Measurements from ENCODE around the gene KRCC1.
"Not testable (repeated sequence)": the region's sequence is repeated elsewhere in the genome, so short reads cannot be mapped to it uniquely, and the experiment has no call there.

The KRCC1 gene

GRCh38 chr2:88038263-88039105 is 17.1 kb downstream of the KRCC1 start:
- no peak for DNase-seq (ENCODE audit: low read depth)

- no peak for DNase-seq (ENCODE audit: low read depth)
Measured at GRCh38 chr2:88036606-88037005, 19.0 kb downstream of the KRCC1 start.

GRCh38 chr2:88036182-88036581 is 19.4 kb downstream of the KRCC1 start:
- DNase-seq (ENCODE audit: low read depth), result no peak

- DNase-seq (ENCODE audit: low read depth), result no peak
Measured at GRCh38 chr2:88032070-88032702, 23.4 kb downstream of the KRCC1 start.

- no peak for DNase-seq (ENCODE audit: low read depth)
Measured at GRCh38 chr2:88028931-88029330, 26.7 kb downstream of the KRCC1 start.

- DNase-seq (ENCODE audit: low read depth), result no peak
Measured at GRCh38 chr2:88027697-88028389, 27.7 kb downstream of the KRCC1 start.

GRCh38 chr2:88024509-88024908 is 31.1 kb downstream of the KRCC1 start:
- DNase-seq (ENCODE audit: low read depth), result no peak

- no peak for DNase-seq (ENCODE audit: low read depth)
Measured at GRCh38 chr2:88022669-88022921, 33.0 kb downstream of the KRCC1 start.

GRCh38 chr2:88019985-88020384 is 35.6 kb downstream of the KRCC1 start:
- no peak for DNase-seq (ENCODE audit: low read depth)

GRCh38 chr2:88018909-88019308 is 36.7 kb downstream of the KRCC1 start:
- DNase-seq (ENCODE audit: low read depth), result no peak

GRCh38 chr2:88018077-88018805 is 37.3 kb downstream of the KRCC1 start:
- DNase-seq (ENCODE audit: low read depth), result not testable (repeated sequence)

GRCh38 chr2:88017780-88018038 is 37.9 kb downstream of the KRCC1 start:
- DNase-seq (ENCODE audit: low read depth), result not testable (repeated sequence)

GRCh38 chr2:88016960-88017779 is 38.4 kb downstream of the KRCC1 start:
- no peak for DNase-seq (ENCODE audit: low read depth)

- DNase-seq (ENCODE audit: low read depth), result peak; percentile 60
Measured at GRCh38 chr2:88016086-88016959, 39.3 kb downstream of the KRCC1 start, which contains the start of gene RNU2-63P. TSS of gene RNU2-63P (minus strand) at chr2:88016547.

GRCh38 chr2:88011011-88011410 is 44.6 kb downstream of the KRCC1 start:
- DNase-seq (ENCODE audit: low read depth), result no peak

GRCh38 chr2:88010136-88010535 is 45.4 kb downstream of the KRCC1 start:
- DNase-seq (ENCODE audit: low read depth), result no peak

GRCh38 chr2:88006912-88007439 is 48.6 kb downstream of the KRCC1 start:
- no peak for DNase-seq (ENCODE audit: low read depth)

- DNase-seq (ENCODE audit: low read depth), result no peak
Measured at GRCh38 chr2:88005776-88006175, 49.8 kb downstream of the KRCC1 start.

GRCh38 chr2:88003074-88003755 is 52.4 kb downstream of the KRCC1 start:
- DNase-seq (ENCODE audit: low read depth), result no peak

GRCh38 chr2:88002359-88002707 is 53.2 kb downstream of the KRCC1 start:
- no peak for DNase-seq (ENCODE audit: low read depth)
